ENCODE data around the gene HPCAL1.

DNA sequence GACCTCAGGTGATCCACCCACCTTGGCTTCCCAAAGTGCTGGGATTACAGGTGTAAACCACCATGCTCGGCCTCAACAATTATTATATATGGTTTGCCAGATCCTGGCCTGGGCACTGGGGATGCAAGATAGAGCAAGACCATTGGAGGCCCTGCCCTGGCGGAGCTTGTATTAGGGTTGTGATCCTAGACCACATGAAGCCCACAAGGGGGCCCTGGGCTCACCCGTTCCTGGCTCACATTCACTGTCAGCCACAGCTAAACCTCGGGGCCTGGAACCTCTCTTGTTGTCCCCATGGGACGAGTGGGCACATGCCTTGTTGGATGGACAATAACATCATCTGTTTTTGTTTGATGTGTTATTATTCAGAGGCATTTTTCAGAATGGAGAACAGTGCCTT is 14.9 kb downstream of the HPCAL1 start:
- TF ChIP-seq, protein P1, sequence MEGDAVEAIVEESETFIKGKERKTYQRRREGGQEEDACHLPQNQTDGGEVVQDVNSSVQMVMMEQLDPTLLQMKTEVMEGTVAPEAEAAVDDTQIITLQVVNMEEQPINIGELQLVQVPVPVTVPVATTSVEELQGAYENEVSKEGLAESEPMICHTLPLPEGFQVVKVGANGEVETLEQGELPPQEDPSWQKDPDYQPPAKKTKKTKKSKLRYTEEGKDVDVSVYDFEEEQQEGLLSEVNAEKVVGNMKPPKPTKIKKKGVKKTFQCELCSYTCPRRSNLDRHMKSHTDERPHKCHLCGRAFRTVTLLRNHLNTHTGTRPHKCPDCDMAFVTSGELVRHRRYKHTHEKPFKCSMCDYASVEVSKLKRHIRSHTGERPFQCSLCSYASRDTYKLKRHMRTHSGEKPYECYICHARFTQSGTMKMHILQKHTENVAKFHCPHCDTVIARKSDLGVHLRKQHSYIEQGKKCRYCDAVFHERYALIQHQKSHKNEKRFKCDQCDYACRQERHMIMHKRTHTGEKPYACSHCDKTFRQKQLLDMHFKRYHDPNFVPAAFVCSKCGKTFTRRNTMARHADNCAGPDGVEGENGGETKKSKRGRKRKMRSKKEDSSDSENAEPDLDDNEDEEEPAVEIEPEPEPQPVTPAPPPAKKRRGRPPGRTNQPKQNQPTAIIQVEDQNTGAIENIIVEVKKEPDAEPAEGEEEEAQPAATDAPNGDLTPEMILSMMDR (IDR thresholded peaks at IDR 0.05) = no peak
- TF ChIP-seq POLR2A (IDR thresholded peaks at IDR 0.05) = no peak
